ENCODE data around the gene PRPF6.

Gene PRPF6, protein sequence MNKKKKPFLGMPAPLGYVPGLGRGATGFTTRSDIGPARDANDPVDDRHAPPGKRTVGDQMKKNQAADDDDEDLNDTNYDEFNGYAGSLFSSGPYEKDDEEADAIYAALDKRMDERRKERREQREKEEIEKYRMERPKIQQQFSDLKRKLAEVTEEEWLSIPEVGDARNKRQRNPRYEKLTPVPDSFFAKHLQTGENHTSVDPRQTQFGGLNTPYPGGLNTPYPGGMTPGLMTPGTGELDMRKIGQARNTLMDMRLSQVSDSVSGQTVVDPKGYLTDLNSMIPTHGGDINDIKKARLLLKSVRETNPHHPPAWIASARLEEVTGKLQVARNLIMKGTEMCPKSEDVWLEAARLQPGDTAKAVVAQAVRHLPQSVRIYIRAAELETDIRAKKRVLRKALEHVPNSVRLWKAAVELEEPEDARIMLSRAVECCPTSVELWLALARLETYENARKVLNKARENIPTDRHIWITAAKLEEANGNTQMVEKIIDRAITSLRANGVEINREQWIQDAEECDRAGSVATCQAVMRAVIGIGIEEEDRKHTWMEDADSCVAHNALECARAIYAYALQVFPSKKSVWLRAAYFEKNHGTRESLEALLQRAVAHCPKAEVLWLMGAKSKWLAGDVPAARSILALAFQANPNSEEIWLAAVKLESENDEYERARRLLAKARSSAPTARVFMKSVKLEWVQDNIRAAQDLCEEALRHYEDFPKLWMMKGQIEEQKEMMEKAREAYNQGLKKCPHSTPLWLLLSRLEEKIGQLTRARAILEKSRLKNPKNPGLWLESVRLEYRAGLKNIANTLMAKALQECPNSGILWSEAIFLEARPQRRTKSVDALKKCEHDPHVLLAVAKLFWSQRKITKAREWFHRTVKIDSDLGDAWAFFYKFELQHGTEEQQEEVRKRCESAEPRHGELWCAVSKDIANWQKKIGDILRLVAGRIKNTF
- 174 to 229 (median 186) reads per million in 4 experiments for total RNA-seq

DNA sequence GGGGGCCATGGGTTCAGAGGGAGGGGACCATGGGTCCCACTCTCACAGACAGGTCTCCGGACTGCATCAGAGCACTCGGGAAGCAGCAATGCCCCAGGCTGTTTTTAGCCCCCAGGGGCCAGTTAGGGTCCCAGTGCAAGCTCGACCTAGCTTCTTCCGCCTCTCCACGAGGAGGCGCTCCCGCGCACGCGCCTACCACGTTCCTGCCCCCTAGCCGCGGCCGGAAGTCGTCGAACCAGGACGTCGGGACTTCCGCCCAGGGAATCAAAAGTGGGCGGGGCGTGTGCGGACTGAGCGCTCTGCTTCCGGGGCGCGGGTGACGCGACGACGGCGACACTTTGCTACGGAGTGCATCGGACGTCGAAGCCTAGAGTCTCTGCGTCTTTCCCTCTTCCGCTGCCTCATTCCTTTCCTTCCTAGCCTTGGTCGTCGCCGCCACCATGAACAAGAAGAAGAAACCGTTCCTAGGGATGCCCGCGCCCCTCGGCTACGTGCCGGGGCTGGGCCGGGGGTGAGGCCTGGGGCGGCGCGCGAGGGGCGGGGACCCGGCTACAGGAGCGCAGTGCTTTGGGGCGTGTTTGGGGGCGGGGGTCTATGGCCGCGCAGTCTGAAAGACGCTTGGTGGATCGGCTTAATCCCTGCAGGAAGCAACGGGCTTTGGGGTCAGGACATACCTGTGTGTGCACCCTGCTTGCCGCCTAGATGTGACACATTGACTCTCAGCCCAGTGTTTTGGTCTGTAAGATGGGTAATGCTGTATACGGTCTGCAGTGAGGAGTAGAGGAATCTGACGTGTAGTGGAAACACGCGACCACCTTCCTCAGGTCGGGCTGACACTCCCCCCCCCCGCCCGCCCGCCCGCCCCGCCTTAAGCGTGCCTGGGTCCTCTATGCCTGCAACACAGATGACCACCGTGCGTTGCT is at the start of gene PRPF6:
PRPF6 (plus strand) TSS at position 327 of the 923 bp plus-strand sequence; CDS start at position 441, 114 bp downstream.
- DNase-seq: peak; percentile 89

DNA sequence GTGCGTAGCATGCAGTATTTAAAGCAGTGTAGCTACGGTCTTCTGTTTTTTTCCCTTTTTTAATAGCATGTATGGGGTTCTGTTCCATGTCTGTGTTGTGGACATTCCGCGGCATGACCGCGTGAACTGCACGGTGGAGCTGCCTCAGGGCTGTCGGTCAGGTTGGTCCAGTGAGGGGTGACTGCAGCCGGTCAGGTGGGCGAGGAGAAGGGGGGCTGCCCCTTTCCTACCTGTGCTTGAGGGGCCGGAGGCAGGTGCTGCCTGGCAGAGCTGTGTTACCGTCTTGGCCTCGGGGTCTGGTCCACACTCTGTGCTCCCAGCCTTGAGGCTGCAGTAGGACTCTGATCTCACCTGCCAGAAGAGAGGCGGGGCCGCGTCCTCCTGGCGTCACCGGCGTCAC is 49.2 kb upstream of the PRPF6 start:
- DNase-seq: no peak

DNA sequence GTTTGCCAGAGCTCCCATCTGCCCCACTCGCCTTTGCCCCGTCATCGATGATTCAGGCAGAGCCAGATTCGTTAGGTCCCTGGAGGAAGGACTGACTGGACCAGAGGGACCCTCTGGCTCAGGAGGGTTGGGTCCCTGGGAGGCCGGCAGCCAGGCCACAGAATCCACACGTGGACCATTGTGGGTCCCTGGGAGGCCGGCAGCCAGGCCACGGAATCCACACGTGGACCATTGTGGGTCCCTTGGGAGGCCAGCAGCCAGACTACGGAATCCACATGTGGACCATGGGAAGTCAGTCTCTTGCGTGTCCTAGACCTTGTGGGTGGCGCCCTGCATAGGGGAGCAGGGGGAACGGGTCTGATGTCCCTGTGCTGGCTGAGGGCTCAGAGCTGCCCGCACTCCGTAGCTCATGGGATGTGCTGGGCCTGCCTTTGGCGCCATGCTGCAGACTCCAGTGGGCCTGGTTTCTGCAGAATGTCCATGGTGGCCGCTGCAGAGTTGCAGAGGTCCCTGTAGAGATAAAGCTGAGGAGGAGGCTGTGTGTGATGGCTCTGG is 48.2 kb upstream of the PRPF6 start:
- no peak for DNase-seq

DNA sequence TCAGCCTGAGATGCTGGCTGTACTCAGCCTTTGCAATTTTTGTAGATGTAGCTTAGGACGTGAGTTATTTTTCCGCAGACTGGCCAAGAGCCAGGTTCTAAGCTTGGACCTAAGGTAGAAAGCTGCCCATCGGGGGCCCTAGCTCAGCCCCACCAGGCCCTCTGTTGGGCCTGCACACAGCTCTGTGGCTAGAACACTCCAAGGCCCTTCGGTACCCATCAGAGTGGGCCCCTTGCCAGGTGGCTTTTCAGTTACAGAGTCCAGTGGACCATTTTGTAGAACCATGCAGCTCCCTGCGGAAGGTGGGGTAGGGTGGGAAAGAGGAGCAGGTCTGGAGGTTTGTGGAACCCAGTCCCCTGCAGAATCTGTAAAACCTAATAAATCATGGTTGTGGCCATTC is 47.3 kb upstream of the PRPF6 start:
- DNase-seq: no peak

DNA sequence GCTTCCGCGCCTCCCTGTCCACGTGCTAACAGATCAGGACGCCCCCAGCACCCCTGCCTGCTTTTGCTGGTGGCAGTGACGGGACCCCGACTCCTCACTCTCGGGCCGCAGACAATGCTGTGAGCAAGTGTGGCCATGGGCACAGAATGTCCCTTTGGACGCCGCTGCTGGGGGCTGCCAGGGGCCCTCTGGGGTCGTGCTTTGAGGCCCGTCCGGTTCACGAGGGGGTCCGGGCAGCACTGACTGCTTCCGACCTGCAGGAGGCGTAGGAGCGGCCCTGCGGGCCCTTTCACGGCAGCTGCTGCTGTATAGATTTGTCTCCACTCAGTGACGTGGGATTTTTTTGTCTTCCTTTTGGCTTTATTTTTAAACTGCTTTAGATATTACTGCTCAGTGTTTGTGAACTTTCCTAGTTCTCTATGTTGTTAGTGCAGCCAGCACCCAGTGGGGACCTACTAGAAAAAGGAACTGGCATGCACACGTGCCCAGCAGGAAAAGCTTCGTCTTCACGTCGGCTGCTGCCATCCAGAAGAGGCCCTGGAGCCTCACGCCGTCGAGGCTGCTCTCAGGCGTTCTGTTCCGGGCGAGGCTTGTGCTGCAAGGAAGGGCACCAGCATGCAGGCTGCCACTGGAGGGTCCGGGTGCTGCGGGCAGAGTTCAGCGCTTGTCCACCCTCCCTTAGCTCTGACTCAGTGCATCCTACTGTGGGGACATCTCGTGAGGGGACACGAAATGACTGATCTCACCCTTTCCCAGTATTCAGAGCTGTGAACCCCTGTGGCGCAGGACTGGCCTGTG is 46.5 kb upstream of the PRPF6 start:
- no peak for DNase-seq

DNA sequence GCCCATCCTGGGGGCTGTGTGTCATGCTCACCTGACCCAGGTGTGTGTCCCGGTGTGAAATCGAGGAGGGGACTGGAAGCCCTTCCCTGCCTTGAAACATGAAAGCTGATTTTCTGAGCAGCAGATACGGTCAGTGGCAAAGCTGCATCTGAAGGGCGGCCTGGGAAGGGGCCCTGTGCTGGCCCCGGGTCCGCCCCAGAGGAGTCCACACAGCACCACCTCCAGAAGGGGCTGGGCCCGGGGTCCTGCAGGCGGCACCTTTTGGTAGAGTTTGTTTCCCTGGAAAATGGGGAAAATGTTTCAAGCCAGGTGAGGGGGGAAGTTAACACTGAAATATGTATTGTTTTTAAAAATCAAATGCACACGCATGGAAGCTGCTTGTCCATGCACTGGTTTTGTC is 45.5 kb upstream of the PRPF6 start:
- no peak for DNase-seq

DNA sequence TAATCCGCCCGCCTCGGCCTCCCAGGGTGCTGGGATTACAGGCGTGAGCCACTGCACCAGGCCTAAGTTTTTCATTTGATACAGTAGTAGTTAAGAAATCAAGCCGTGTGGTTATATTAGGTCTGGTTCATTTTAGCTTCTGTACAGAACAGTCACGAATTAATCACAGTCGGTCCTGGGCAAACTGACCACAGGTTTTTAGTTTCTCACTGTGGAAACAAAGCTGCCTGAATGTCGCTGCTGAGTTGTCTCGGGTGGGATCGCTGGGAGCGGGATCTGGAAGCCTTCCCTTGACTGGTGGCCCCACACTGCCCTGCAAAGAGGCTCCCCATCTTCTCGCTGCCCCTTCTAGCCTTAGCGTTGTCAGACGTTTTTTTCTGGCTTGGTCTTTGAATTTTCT is 43.3 kb upstream of the PRPF6 start:
- no peak for DNase-seq

DNA sequence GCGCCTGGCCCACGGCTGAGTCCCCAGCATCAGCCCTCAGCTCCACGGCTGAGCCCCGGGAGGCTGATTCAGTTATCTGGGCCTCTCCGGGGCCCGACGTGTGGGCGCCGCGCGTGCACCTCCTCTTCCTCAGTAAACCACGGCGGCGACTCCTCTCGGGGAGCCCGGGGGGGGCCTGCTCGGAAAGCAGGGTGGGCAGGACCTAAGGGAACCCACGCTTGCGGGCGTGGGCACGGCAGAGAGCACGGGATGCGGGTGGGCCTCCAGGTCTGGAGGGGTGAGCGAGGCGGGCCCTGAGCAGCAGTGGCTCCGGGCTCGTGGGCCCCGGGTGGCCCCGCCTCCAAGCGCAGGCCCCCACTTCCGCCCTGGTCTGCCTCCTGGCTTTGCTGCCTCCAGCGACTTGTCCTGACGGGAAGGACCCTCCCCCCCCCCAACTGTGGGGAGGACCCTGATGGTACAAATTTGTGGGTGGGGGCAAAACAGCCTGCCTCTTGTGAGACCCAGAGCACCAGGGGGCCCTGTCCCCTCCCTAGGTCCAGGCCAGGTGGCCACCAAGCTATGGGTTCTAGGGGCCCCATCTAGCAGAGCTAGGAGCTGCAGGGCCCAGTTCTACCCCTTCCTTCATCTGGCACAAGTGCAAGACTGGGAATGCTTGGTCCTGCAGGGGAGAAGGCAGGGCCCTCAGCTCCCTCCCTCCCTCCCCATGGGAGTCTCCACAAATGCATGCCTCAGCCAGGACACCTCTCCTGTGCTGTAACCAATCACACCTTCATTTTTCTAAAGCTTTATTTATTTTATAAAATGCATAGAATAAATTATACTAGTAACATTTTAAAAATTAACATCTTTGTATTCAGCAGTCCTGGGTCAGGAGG is 41.6 kb upstream of the PRPF6 start:
- no peak for DNase-seq

DNA sequence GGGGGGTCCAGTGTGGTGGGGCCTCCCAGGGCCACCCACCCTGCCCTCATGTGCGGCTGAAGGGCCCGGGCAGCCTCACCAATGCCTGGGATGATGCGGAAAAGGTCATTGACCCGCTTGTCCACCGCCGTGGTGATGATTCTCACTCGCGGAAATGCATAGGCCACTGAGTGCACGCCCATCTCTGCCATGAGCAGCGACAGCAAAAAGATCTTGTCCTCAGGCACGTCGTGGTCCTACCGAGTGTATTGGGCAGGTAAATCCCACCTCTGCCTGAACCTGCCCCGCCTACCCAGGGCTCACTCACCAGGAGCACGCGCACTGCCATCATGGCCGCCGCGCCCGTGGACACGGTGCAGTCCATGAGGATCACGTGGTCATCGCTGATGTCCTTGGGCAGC is 40.9 kb upstream of the PRPF6 start:
- DNase-seq: no peak

DNA sequence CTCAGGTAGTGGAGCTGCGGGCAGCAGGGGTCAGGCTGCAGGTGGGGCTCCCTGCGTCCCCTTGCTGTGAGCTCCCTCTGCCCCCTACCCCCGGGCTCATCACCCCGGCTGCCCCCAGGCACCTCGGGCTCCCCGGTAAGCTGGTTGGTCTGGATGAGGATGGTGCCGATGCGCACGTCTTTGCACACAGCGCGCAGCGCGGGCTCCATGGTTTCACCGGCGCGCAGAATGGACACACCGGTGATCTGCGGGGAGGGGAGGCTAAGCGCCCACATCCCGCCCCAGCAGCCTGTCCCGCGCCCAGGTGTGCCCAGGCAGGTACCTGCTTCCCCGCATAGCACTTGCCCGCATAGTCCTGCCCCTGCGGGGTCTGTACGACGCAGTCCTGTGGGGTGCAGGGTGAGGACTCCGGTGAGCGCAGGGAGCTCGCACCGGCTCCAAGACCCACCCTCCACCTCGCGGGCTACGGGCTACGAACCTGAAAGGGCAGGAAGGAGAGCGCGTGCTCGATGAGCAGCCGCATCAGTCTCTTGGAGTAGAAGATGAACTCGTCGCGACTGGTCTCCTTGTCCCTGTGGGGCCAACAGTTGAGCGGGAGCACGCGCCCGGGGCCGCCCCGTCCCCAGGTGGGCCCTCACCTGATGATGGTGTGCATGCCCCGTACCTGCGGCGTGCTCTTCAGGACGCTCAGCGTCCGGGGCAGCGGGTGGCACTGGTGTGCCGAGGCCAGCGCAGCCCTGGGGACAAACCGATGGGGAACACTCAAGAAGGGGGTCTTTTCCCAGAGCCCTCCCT is 40.3 kb upstream of the PRPF6 start:
- no peak for DNase-seq

DNA sequence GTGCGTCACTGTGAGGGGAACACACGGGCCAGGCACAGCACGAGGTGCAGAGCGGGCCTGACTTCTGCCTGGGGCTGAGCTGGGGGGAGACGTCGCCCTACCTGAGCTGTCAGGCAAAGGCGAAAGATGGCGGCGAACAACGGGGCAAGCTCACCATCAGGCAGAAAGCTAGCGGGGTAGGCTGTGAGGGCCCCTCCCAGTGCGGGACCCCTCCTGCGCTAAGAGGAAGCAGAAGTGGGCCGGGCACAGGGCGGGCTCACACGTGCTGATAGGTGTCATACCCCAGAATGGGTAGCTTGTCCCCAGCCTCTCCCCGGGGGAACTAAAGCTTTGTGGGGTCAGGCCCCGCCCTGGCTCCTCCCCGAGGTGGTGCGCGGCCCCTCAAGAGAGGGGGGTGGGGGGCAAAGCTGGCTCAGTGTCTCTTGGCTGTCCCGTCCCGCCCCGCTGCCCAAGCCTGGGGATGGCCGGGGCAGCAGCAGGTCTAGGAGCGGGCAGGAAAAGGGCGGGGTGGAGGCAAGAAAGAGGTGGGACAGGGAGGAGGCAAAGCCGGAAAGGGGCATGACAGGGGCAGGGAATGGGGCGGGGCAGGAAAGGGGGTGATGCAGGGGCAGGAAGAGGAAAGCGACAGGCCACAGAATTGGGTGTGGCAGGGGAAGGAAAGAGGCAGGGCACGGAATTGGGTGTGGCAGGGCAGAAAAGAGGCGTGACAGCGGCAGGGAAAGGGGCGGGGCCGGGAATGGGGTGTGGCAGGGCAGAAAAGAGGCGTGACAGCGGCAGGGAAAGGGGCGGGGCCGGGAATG is 39.5 kb upstream of the PRPF6 start:
- peak; percentile 32 for DNase-seq

DNA sequence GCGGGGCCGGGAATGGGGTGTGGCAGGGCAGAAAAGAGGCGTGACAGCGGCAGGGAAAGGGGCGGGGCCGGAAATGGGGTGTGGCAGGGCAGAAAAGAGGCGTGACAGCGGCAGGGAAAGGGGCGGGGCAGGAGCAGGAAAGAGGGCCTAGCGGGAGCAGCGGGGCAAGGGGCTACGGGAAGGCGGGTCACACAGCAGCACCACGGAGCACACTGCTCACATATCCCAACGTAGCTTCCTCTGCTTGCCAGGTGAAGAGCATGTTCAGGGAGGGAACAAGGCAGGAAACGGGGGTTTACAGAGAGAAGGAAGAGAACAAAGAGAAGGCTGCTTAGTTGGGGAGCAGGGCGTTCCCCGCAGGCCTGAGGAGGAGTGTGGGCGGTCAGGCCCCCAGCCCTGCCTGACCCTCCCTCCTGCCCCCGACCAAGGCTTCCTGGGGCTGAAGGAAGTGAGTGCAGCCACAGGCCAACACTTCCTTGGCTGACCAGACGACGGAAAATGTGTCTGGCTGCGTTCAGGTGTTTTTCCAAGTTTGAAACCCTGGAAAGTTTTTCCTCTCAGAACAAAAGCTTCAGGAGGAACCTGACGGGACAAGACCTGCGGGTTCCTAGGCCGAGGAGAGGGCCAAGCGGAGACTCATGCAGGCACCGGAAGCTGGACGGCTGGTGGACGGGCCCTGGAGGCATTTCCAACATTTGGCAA is 38.5 kb upstream of the PRPF6 start:
- DNase-seq: peak; percentile 27

DNA sequence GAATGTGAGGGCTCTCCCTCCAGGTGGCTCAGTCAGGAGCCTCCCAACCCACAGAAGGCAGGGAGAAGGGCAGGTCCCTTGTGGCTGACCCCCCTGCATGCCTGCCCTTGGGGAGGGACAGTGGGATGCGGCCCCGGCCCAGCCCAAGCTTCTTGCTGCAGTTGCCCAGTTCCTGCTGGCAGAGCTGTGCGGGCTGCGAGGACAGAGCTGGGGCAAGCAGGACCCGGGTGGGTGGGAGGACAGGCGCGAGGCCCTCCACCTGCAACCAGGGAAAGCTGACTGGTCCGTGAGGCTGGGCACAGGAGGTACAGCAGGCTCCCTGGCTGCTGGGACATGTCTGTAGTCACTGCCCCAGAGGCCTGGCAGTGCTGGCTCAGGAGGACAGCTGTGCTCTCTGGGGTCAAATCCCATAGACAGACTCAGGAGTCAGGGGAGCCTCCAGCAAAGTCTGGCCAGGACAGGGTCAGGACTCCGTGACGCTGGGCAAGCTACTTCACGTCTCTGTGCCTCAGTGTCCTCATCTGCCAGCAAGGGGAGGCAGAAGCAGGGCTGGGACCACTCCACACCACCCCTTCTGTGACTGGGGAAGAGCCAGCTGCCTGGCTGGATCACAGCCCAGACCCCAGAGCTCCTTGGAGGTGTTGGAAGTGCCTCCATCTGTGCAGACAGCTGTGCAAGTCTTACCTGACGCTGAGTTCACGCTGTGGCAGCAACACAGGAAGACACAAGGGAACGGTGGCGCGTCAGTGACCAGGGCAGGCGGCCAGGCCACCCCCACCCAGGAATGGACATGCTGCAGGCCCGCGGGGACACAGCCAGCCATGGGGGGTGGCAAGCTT is 37.7 kb upstream of the PRPF6 start:
- no peak for DNase-seq

DNA sequence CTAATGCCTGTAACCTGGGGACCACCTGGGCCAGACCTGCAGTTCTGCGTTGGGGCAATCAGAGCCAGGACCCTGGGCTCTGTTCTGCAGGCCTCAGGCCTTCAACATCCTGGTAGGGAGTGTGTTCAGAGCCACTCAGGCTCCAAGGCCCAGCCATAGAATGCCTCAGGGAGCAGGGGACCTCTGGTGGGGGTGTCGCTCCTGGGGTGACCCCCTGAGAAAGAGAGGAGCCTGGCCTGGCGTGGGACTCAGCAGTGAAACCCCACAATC is 37.2 kb upstream of the PRPF6 start:
- DNase-seq: no peak

DNA sequence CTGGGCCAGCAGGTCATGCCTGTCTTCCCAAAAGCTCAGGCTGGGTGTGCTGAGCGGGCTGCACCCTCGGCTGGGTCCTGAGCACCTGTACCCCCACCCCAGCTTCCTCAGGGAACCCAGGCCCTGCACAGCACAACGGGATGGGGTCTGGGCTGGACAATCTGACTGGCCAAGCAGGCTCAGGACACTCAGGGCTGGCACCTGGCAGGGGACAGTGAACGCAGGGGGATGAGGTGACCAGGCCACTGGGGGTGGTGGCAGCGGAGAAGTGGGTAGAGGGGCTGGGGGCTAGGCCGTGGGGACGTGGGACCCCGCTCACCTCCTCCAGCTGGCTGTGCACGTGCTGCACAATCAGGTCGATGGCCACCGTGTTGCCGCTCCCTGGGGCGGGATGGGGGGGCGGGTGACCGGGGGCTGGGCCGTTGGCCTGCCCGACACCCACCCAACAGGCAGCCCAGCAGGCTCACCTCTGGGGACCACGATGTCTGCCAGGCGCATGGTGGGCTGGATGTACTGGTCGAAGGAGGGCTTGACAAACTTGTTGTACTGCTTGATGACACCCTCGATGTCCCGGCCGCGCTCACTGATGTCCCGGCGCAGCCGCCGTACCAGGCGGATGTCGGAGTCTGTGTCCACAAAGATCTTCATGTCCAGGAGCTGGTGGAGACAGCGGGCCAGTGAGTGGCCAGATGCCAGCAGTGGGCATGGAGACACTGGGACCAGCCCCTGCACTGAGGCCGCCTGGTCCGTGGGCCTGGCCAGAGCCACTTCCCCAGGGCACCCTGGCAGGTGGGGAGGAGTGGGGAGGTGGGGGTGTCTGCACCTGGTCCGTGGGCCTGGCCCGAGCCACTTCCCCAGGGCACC is 36.6 kb upstream of the PRPF6 start:
- no peak for DNase-seq

DNA sequence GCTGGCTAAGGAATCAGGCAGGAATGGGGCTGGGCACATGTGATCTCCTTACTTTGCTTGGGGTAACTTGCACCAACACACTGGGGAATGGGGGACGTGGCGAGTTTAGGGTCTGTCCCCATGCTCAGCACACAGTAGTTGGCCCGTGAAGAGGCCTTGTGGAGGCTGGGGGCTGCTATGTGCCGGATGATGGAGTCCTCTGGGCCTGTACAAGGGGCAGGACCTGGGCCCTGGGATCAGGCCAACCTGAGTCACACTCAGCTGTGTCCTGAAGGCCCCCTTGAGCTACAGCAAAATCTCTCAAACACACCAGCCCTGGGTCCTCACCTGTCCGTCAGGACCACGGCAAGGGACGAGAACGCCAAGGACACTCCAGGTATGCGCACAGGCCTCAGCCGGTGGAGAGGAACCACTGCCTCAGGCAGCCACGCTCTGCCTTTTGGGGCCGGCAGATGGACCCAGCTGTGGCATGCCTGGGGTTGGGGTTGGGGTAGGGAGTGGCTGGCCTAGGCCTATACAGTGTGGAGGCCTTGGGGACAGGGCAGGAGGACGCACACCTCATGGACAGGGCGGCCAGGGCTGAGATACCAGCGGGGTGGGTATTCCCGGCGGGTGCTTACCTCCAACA is 35.8 kb upstream of the PRPF6 start:
- DNase-seq: no peak
